ENCODE results near the gene CNTN4.

- TF ChIP-seq POLR2A (IDR thresholded peaks at IDR 0.05) = no peak
- TF ChIP-seq, protein P1, sequence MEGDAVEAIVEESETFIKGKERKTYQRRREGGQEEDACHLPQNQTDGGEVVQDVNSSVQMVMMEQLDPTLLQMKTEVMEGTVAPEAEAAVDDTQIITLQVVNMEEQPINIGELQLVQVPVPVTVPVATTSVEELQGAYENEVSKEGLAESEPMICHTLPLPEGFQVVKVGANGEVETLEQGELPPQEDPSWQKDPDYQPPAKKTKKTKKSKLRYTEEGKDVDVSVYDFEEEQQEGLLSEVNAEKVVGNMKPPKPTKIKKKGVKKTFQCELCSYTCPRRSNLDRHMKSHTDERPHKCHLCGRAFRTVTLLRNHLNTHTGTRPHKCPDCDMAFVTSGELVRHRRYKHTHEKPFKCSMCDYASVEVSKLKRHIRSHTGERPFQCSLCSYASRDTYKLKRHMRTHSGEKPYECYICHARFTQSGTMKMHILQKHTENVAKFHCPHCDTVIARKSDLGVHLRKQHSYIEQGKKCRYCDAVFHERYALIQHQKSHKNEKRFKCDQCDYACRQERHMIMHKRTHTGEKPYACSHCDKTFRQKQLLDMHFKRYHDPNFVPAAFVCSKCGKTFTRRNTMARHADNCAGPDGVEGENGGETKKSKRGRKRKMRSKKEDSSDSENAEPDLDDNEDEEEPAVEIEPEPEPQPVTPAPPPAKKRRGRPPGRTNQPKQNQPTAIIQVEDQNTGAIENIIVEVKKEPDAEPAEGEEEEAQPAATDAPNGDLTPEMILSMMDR (IDR thresholded peaks at IDR 0.05) = no peak
These were observed 671.8 kb downstream of the CNTN4 start for GRCh38 chr3:2770451-2770850.

Data from breast epithelium (tissue), 3 donors.